ENCODE data around the gene SKIC3. TPM values are rescaled to one million over a fixed set of nuclear protein-coding genes. Genes with fewer than 3 reads are reported as not detected.
A peak's percentile ranks its signal among the peaks of the same experiment; 100 is the strongest.

Gene SKIC3
- total RNA-seq (31.0 and 46.5 TPM in 2 replicates), polyA plus RNA-seq (47.2 and 52.0 TPM in 2 replicates)

- peak; percentile 98 to 99 for DNase-seq (ENCODE audit: low read depth in 1 of 2, low spot score in 1 of 2)
- Histone ChIP-seq H3K36me3 (no peaks in the 10 kb centered on the region), H3K4me1 (ENCODE audit: low read depth) (peaks cover 6% of the 10 kb centered on the region), H3K27me3 (no peaks in the 10 kb centered on the region), H3K9me3 (ENCODE audit: low read depth) (no peaks in the 10 kb centered on the region), H3K4me3 (peak within 1 kb of the TSS; percentile 57), H3K27ac (peak within 1 kb of the TSS; percentile 88)
- peak; percentile 46 for TF ChIP-seq CTCF (IDR thresholded peaks at IDR 0.05; ENCODE audit: low read depth, low read length)
Observed at GRCh38 chr5:95554647-95555548, at the start of gene SKIC3, which contains the start of gene ARSK. TSS of gene SKIC3 (minus strand) at chr5:95554977. CDS start at chr5:95547150, 7,827 bp downstream. TSS of gene ARSK (plus strand) at chr5:95555101. CDS start at chr5:95555279, 178 bp downstream.

- Histone ChIP-seq H3K9me3 (ENCODE audit: low read depth) (no peaks in the 10 kb centered on the region), H3K4me1 (ENCODE audit: low read depth) (peaks cover 23% of the 10 kb centered on the region), H3K36me3 (no peaks in the 10 kb centered on the region), H3K27me3 (no peaks in the 10 kb centered on the region), H3K27ac (no peak overlapping the region), H3K4me3 (no peak overlapping the region)
- TF ChIP-seq CTCF (IDR thresholded peaks at IDR 0.05; ENCODE audit: low read depth, low read length), result no peak
- peak in 1 of 2 donors; percentile 40 for DNase-seq (ENCODE audit: low read depth in 1 of 2, low spot score in 1 of 2)
Observed at GRCh38 chr5:95600557-95600956, 45.8 kb upstream of the SKIC3 start.

GRCh38 chr5:95599252-95599651 lies 44.5 kb upstream of the SKIC3 start:
- H3K9me3 ChIP-seq (ENCODE audit: low read depth), result no peaks in the 10 kb centered on the region
- TF ChIP-seq CTCF (IDR thresholded peaks at IDR 0.05; ENCODE audit: low read depth, low read length), result no peak
- no peak overlapping the region for H3K27ac ChIP-seq
- peaks cover 23% of the 10 kb centered on the region for H3K4me1 ChIP-seq (ENCODE audit: low read depth)
- H3K4me3 ChIP-seq, result no peak overlapping the region
- DNase-seq (ENCODE audit: low read depth in 1 of 2, low spot score in 1 of 2), result no peak
- no peaks in the 10 kb centered on the region for H3K27me3 ChIP-seq
- H3K36me3 ChIP-seq, result no peaks in the 10 kb centered on the region

- TF ChIP-seq CTCF (IDR thresholded peaks at IDR 0.05; ENCODE audit: low read depth, low read length), result no peak
- DNase-seq (ENCODE audit: low read depth in 1 of 2, low spot score in 1 of 2), result peak in 1 of 2 donors; percentile 17
- peaks cover 23% of the 10 kb centered on the region for H3K4me1 ChIP-seq (ENCODE audit: low read depth)
- H3K4me3 ChIP-seq, result no peak overlapping the region
- no peaks in the 10 kb centered on the region for H3K9me3 ChIP-seq (ENCODE audit: low read depth)
- peaks cover 9% of the 10 kb centered on the region for H3K36me3 ChIP-seq
- no peaks in the 10 kb centered on the region for H3K27me3 ChIP-seq
- no peak overlapping the region for H3K27ac ChIP-seq
Observed at GRCh38 chr5:95595289-95595931, 40.6 kb upstream of the SKIC3 start.

GRCh38 chr5:95591490-95591901 lies 36.7 kb upstream of the SKIC3 start:
- Histone ChIP-seq H3K27ac (no peak overlapping the region), H3K27me3 (no peaks in the 10 kb centered on the region), H3K4me1 (ENCODE audit: low read depth) (peaks cover 8% of the 10 kb centered on the region), H3K36me3 (peaks cover 9% of the 10 kb centered on the region), H3K4me3 (no peak overlapping the region), H3K9me3 (ENCODE audit: low read depth) (no peaks in the 10 kb centered on the region)
- peak in 1 of 2 donors; percentile 56 for DNase-seq (ENCODE audit: low read depth in 1 of 2, low spot score in 1 of 2)
- no peak for TF ChIP-seq CTCF (IDR thresholded peaks at IDR 0.05; ENCODE audit: low read depth, low read length)

All from cardiac muscle cell (in vitro differentiated cells and primary cell).